ENCODE results near the gene TTLL9. TPM values are rescaled to one million over a fixed set of nuclear protein-coding genes. Genes with fewer than 3 reads are reported as not detected.

Gene TTLL9
- total and polyA plus RNA-seq, 2 of the 13 experiments (the other 11 are each of a cell fraction or from before 2014, with no cell fraction given), result not detected

DNA sequence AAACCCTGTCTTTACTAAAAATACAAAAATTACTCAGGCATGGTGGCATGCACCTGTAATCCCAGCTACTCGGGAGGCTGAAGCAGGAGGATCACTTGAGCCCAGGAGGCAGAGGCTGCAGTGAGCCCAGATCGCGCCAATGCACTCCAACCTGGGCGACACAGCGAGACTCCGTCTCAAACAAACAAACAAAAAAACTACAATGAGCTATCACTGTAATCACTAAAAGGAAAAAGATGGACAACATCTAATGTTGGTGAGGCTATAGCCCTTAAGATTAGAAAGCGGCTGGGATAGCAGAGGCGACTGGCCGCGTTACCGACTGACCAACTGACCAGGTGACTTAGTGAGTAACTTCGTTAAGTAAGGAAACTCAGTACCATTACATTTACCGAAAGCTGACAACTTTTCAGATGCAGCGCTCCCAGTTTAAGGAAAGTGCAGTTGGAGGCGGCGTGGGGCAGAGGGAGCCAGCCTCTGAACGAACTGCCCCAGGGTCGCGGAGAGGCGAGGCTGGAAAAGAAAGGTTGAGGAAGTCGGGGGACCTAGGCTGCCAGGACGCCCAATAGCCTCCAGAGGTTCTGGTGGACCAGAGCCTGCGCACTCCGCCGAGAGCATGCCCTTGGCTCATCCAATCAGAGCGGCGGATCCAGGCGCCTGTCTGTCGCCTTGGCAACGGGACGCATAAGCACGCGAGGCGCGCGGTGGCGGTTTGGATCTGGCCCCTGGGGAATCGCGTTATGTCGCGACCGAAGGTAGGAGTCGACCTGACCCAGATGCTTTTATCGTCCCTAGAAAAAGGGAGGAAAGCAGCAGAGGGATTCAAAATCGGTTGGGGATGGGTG lies 8.9 kb downstream of the TTLL9 start (continued):
- TF ChIP-seq, protein P1, sequence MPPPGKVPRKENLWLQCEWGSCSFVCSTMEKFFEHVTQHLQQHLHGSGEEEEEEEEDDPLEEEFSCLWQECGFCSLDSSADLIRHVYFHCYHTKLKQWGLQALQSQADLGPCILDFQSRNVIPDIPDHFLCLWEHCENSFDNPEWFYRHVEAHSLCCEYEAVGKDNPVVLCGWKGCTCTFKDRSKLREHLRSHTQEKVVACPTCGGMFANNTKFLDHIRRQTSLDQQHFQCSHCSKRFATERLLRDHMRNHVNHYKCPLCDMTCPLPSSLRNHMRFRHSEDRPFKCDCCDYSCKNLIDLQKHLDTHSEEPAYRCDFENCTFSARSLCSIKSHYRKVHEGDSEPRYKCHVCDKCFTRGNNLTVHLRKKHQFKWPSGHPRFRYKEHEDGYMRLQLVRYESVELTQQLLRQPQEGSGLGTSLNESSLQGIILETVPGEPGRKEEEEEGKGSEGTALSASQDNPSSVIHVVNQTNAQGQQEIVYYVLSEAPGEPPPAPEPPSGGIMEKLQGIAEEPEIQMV (CRISPR knock-in tag; IDR thresholded peaks at IDR 0.05; ENCODE audit: low read depth), result peak; percentile 69; the same call in 1 of the 2 replicates
- TF ChIP-seq, protein P2, sequence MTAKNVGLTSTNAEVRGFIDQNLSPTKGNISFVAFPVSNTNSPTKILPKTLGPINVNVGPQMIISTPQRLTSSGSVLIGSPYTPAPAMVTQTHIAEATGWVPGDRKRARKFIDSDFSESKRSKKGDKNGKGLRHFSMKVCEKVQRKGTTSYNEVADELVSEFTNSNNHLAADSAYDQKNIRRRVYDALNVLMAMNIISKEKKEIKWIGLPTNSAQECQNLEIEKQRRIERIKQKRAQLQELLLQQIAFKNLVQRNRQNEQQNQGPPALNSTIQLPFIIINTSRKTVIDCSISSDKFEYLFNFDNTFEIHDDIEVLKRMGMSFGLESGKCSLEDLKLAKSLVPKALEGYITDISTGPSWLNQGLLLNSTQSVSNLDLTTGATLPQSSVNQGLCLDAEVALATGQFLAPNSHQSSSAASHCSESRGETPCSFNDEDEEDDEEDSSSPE (CRISPR knock-in tag; IDR thresholded peaks at IDR 0.05), result 0 out of 2 replicates have a peak, but pooled peaks have one; percentile 55
- TF ChIP-seq HOXA3 (CRISPR knock-in tag; IDR thresholded peaks at IDR 0.05) (no peak; the same call in 1 of the 2 replicates), GABPB1 (CRISPR knock-in tag; IDR thresholded peaks at IDR 0.05) (peak; percentile 85), ZNF841 (CRISPR knock-in tag; IDR thresholded peaks at IDR 0.05; ENCODE audit: borderline replicate concordance) (no peak), ZNF274 (CRISPR knock-in tag; IDR thresholded peaks at IDR 0.05) (peak; percentile 40; the same call in 1 of the 2 replicates), SAP130 (CRISPR knock-in tag; IDR thresholded peaks at IDR 0.05; ENCODE audit: low read depth) (peak; percentile 99), IRX3 (CRISPR knock-in tag; IDR thresholded peaks at IDR 0.05; ENCODE audit: borderline replicate concordance, low read depth) (no peak), PAF1 (CRISPR knock-in tag; IDR thresholded peaks at IDR 0.05) (no peak), RBM22 (optimal IDR thresholded peaks at IDR 0.05; ENCODE audit: low read length) (peak; percentile 93), ZNF451 (CRISPR knock-in tag; IDR thresholded peaks at IDR 0.05) (no peak), ZNF709 (CRISPR knock-in tag; IDR thresholded peaks at IDR 0.05) (no peak), TGIF2 (CRISPR knock-in tag; IDR thresholded peaks at IDR 0.05) (no peak), TMF1 (CRISPR knock-in tag; IDR thresholded peaks at IDR 0.05; ENCODE audit: low read depth) (peak; percentile 13; the same call in 1 of the 2 replicates), KAT8 (CRISPR knock-in tag; IDR thresholded peaks at IDR 0.05) (peak; percentile 67), TIGD3 (CRISPR knock-in tag; IDR thresholded peaks at IDR 0.05; ENCODE audit: borderline replicate concordance) (peak; percentile 15; the same call in 1 of the 2 replicates), PRMT3 (CRISPR knock-in tag; IDR thresholded peaks at IDR 0.05; ENCODE audit: borderline replicate concordance, low read depth) (peak; percentile 54; the same call in 1 of the 2 replicates), SMAD3 (CRISPR knock-in tag; IDR thresholded peaks at IDR 0.05) (peak; percentile 95), ZNF768 (CRISPR knock-in tag; IDR thresholded peaks at IDR 0.05) (peak; percentile 36; the same call in 1 of the 2 replicates), MBNL3 (CRISPR knock-in tag; conservative IDR thresholded peaks at IDR 0.05) (no peak), KMT2B (CRISPR knock-in tag; IDR thresholded peaks at IDR 0.05) (peak; percentile 79), THAP7 (CRISPR knock-in tag; IDR thresholded peaks at IDR 0.05) (peak; percentile 75; the same call in 1 of the 2 replicates), JDP2 (CRISPR knock-in tag; IDR thresholded peaks at IDR 0.05; ENCODE audit: borderline replicate concordance) (no peak)
- TF ChIP-seq, protein P3, sequence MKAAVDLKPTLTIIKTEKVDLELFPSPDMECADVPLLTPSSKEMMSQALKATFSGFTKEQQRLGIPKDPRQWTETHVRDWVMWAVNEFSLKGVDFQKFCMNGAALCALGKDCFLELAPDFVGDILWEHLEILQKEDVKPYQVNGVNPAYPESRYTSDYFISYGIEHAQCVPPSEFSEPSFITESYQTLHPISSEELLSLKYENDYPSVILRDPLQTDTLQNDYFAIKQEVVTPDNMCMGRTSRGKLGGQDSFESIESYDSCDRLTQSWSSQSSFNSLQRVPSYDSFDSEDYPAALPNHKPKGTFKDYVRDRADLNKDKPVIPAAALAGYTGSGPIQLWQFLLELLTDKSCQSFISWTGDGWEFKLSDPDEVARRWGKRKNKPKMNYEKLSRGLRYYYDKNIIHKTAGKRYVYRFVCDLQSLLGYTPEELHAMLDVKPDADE (CRISPR knock-in tag; IDR thresholded peaks at IDR 0.05), result 0 out of 2 replicates have a peak, but pooled peaks have one; percentile 56

All from HepG2 (cell line).